Thyroid gland (tissue), 4 donors: Measurements from ENCODE around the gene GRAMD1C. TPM values are rescaled to one million over a fixed set of nuclear protein-coding genes. Genes with fewer than 3 reads are reported as not detected.

Source experiments
- DNase-seq, 2 donors: peaks; one replicate each; pipeline ENCODE4 v3.0.0-alpha.2; 2019
- H3K27ac ChIP-seq, 3 donors: fragments of 200-600 bp; sonication (generic); 1 replicate in 2 of 3; 2 replicates in 1 of 3; pipeline ENCODE4 v1.5.1; 2016 to 2019; ENCODE audit warnings: mild to moderate bottlenecking in 1 of 3, moderate library complexity in 1 of 3
- H3K27me3 ChIP-seq: fragments of 200-600 bp; sonication (generic); one replicate; pipeline ENCODE4 v1.5.1; 2019
- H3K36me3 ChIP-seq, 2 donors: fragments of 200-600 bp; sonication (generic); one replicate each; pipeline ENCODE4 v1.5.1; 2016 to 2019
- H3K4me1 ChIP-seq, 2 donors: fragments of 200-600 bp; sonication (generic); one replicate each; pipeline ENCODE4 v1.5.1; 2017 to 2019
- H3K4me3 ChIP-seq, 3 donors: fragments of 200-600 bp; sonication (generic); replicated peaks in 1 of 3; 1 replicate in 2 of 3; 2 replicates in 1 of 3; pipeline ENCODE4 v1.5.1; 2016; ENCODE audit warnings: mild to moderate bottlenecking in 1 of 3
- H3K9me3 ChIP-seq: fragments of 200-600 bp; sonication (generic); one replicate; pipeline ENCODE4 v1.5.1; 2017
- CTCF ChIP-seq, 6 experiments: fragments of 200-600 bp in 3 of 6; fragments of 450-650 bp in 3 of 6; sonication (generic) in 3 of 6; IDR thresholded peaks; one replicate each; pipeline ENCODE4 v1.5.1; 2016 to 2019; ENCODE audit warnings: antibody characterized with exemption in 6 of 6, mild to moderate bottlenecking in 2 of 6, inconsistent platforms in 1 of 6, moderate library complexity in 1 of 6
- POLR2A ChIP-seq, 2 donors: fragments of 450-650 bp; IDR thresholded peaks; one replicate each; pipeline ENCODE4 v1.6.1; 2017; ENCODE audit warnings: antibody characterized with exemption in 2 of 2, mild to moderate bottlenecking in 2 of 2, moderate library complexity in 1 of 2
- WGBS, 2 donors: methylation state at CpG; one replicate each; pipeline ENCODE4 v1.1.5; 2017; 5-methylcytosine and 5-hydroxymethylcytosine counted together
- intact Hi-C: fragments of 100-400 bp; cut with DNase I; formaldehyde crosslinking; loops from one replicate; pipeline ENCODE4 v1.15.1; 2023
- total RNA-seq, 4 donors: library from RNA; depleted of rRNA; stranded (reverse); fragments of >200 nt; gene quantifications; one replicate each; pipeline ENCODE4 v1.2.3, GENCODE V29; 2016

Gene GRAMD1C
- total RNA-seq, 4 donors from 2014 or later, result 5.8 to 20.2 (median 9.1) TPM

DNA sequence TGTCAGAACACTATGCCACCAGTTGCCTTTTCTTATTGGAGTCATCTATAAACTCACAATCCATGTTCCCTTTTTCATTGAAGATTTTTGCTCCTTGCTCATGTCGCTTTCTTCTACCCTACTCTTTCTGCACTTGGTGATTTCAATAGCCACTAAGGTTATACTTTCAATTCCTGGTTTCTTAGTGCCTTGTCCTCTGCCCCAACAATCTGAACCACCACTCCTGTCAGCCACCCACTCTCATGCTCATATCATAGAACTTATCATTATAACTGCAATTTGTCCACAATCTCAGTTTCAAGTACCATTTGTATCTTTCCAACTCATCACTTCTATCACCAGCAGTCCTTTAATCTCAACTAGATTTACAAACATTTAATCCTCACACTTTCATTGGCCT is 10.0 kb upstream of the GRAMD1C start:
- Histone ChIP-seq H3K27me3 (no peaks in the 10 kb centered on the region), H3K27ac (no peak overlapping the region), H3K4me1 (peaks cover 0 to 10% of the 10 kb centered on the region in 2 donors), H3K4me3 (no peak overlapping the region), H3K9me3 (no peaks in the 10 kb centered on the region), H3K36me3 (no peaks in the 10 kb centered on the region)
- TF ChIP-seq CTCF (IDR thresholded peaks at IDR 0.05), result no peak
- no peak for TF ChIP-seq POLR2A (IDR thresholded peaks at IDR 0.05)
- no peak for DNase-seq
- intact Hi-C loops, result no loop called here
- WGBS, 2 donors, result 93 to 96% methylated on average over 1 of the region's 1 CpG

GRCh38 chr3:113829576-113830354 is 8.8 kb upstream of the GRAMD1C start:
- no peak for DNase-seq
- H3K4me3 ChIP-seq, result no peak overlapping the region
- peak overlapping the region in 2 of 3 donors; percentile 14 to 24 for H3K27ac ChIP-seq
- no peak for TF ChIP-seq CTCF (IDR thresholded peaks at IDR 0.05)
- TF ChIP-seq POLR2A (IDR thresholded peaks at IDR 0.05), result no peak
- intact Hi-C loops, result loop anchor here (10.0 kb wide), 1 partner anchor 95 kb away; no protein-coding TSS in a partner anchor
- no peaks in the 10 kb centered on the region for H3K9me3 ChIP-seq
- peaks cover 0 to 10% of the 10 kb centered on the region in 2 donors for H3K4me1 ChIP-seq
- H3K27me3 ChIP-seq, result no peaks in the 10 kb centered on the region
- no peaks in the 10 kb centered on the region for H3K36me3 ChIP-seq
- WGBS, 2 donors, result 84 to 88% methylated on average over 10 of the region's 10 CpGs

DNA sequence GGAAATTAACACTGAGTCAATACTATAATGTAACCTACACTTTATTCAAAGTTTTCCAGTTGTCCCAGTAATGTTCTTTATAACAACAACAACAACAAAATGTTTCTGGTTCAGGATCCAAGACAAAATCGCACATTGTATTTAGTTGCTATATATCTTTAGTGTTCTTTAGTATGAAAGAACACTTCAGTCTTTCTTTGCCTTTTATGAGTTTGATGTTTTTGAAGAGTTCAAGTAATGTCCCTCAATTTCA is 7.6 kb upstream of the GRAMD1C start:
- no peak for DNase-seq
- WGBS, 2 donors, result 2% methylated on average over 1 of the region's 1 CpG
- peaks cover 0 to 10% of the 10 kb centered on the region in 2 donors for H3K4me1 ChIP-seq

DNA sequence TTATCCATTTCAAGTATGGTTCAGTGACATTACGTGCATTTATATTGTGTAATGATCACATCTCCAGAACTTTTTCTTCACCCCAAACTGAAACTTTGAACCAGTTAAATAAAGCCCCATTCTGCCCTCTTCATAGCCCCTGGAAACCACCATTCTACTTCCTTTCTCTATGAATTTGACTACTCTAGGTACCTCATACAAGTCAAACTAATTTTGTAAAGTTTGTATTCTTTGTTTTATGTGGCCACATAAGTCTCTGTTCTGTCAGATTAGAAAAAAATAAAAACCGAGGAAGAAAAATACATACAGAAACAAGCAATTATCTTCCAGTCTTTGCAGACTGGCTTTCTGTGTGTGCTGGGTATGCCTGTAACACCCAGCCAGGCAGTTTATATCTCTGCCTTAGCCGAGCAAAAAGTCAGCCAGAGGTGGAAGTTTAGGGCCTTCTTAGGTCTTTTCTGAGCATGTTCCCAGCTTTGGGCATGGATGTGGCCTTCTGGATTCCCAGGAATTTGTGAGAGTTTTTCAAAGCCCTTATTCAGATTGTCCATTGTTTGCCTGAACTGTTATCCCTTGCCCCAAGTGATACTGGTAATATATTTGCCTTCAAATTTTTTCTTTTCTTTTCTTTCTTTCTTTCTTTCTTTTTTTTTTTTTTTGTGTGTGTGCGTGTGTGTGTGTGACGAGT is 6.0 kb upstream of the GRAMD1C start:
- TF ChIP-seq POLR2A (IDR thresholded peaks at IDR 0.05) (no peak), CTCF (IDR thresholded peaks at IDR 0.05) (no peak)
- WGBS, 2 donors, result 91 to 92% methylated on average over 5 of the region's 5 CpGs
- Histone ChIP-seq H3K4me3 (no peak overlapping the region), H3K4me1 (peaks cover 0 to 10% of the 10 kb centered on the region in 2 donors), H3K27ac (no peak overlapping the region), H3K36me3 (no peaks in the 10 kb centered on the region), H3K9me3 (no peaks in the 10 kb centered on the region), H3K27me3 (no peaks in the 10 kb centered on the region)
- DNase-seq, result no peak
- intact Hi-C loops, result loop anchor here (10.0 kb wide), 1 partner anchor 98 kb away; no protein-coding TSS in a partner anchor

More for the DNA sequence above, 7.6 kb upstream of the GRAMD1C start:
- Histone ChIP-seq H3K4me3 (no peak overlapping the region), H3K27me3 (no peaks in the 10 kb centered on the region), H3K9me3 (no peaks in the 10 kb centered on the region), H3K27ac (no peak overlapping the region), H3K36me3 (no peaks in the 10 kb centered on the region)
- intact Hi-C loops, result loop anchor here (10.0 kb wide), 1 partner anchor 96 kb away; no protein-coding TSS in a partner anchor
- TF ChIP-seq CTCF (IDR thresholded peaks at IDR 0.05) (no peak), POLR2A (IDR thresholded peaks at IDR 0.05) (no peak)

DNA sequence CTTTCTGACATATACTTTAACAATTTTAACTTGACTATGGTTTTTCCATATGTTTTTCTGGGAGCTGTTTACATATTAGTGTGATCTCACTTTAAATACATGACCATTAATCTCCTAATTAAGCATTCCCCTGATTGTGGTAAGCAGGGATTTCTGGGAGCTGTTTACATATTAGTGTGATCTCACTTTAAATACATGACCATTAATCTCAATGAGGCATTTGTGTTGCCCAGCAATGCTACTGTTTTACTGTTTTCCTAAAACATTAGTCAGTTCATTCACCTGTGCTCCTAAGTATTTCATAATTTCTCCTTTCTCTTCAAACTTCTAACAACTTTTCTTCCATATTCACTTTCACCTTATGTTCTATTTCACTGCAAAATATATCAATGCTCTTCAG is 3.6 kb upstream of the GRAMD1C start:
- no peaks in the 10 kb centered on the region for H3K36me3 ChIP-seq
- TF ChIP-seq CTCF (IDR thresholded peaks at IDR 0.05) (no peak), POLR2A (IDR thresholded peaks at IDR 0.05) (no peak)
- intact Hi-C loops, result loop anchor here (5.0 to 10.0 kb wide), 2 partner anchors 77 to 100 kb away; no protein-coding TSS in a partner anchor
- H3K27me3 ChIP-seq, result no peaks in the 10 kb centered on the region
- H3K27ac ChIP-seq, result no peak overlapping the region
- no peak overlapping the region for H3K4me3 ChIP-seq
- H3K9me3 ChIP-seq, result no peaks in the 10 kb centered on the region
- H3K4me1 ChIP-seq, result peaks cover 0 to 10% of the 10 kb centered on the region in 2 donors
- DNase-seq, result no peak
